LNCaP clone FGC (cell line): ENCODE results near the gene BICD2.

Experiments
- DNase-seq: peaks from one replicate; pipeline ENCODE4 v3.0.0-alpha.2; 2011; ENCODE audit warnings: low read depth
- H3K4me3 ChIP-seq: 2 replicates; pipeline ENCODE4 v1.5.1; 2011; ENCODE audit warnings: mild to moderate bottlenecking, low read depth, low read length, control low read depth
- TF ChIP-seq, protein P1 (sequence below): IDR thresholded peaks from 2 replicates; pipeline ENCODE4 v1.5.1; 2012; ENCODE audit warnings: mild to moderate bottlenecking; ENCODE audit not compliant: control insufficient read depth, insufficient read depth; ENCODE audit errors: extremely low read depth

BICD2 gene

DNA sequence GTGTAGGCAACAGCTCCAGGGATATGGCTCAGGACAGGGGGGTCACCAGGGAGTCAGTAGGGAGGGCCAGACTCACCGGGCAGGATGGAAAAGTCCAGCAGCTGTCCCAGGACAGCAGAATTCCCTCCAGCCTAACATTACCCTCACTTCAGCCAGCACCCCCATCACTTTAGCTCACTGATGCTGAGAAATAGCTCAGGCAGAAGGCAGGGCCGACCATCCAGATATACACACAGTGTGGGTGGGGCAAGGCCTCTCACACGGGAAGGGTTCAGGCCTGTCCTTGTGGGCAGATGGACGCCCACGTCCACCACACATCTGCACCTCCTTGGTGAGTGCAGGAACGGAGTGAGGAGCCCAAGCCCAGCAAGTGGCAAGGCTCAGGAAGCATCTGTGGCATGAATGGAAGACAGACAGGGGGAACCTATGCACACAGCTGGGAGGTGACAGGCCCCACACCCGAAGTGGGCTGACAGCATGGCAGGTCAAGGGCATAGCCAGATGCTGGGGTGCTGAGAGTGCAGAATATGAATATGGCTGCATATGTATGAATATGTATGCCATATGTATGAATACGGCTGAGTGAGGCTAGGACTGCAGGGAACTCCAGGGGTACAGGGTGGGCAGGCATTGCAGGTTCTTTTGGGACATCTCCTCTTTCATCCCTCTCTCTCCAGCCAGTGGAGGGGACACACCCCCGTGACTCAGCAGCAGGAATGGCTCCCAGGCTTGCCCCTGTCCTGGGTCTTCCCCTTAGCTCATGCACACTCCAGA is 17.0 kb downstream of the BICD2 start:
- TF ChIP-seq, protein P1, sequence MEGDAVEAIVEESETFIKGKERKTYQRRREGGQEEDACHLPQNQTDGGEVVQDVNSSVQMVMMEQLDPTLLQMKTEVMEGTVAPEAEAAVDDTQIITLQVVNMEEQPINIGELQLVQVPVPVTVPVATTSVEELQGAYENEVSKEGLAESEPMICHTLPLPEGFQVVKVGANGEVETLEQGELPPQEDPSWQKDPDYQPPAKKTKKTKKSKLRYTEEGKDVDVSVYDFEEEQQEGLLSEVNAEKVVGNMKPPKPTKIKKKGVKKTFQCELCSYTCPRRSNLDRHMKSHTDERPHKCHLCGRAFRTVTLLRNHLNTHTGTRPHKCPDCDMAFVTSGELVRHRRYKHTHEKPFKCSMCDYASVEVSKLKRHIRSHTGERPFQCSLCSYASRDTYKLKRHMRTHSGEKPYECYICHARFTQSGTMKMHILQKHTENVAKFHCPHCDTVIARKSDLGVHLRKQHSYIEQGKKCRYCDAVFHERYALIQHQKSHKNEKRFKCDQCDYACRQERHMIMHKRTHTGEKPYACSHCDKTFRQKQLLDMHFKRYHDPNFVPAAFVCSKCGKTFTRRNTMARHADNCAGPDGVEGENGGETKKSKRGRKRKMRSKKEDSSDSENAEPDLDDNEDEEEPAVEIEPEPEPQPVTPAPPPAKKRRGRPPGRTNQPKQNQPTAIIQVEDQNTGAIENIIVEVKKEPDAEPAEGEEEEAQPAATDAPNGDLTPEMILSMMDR: no peak
- no peak for DNase-seq
- H3K4me3 ChIP-seq: no peak overlapping the region

DNA sequence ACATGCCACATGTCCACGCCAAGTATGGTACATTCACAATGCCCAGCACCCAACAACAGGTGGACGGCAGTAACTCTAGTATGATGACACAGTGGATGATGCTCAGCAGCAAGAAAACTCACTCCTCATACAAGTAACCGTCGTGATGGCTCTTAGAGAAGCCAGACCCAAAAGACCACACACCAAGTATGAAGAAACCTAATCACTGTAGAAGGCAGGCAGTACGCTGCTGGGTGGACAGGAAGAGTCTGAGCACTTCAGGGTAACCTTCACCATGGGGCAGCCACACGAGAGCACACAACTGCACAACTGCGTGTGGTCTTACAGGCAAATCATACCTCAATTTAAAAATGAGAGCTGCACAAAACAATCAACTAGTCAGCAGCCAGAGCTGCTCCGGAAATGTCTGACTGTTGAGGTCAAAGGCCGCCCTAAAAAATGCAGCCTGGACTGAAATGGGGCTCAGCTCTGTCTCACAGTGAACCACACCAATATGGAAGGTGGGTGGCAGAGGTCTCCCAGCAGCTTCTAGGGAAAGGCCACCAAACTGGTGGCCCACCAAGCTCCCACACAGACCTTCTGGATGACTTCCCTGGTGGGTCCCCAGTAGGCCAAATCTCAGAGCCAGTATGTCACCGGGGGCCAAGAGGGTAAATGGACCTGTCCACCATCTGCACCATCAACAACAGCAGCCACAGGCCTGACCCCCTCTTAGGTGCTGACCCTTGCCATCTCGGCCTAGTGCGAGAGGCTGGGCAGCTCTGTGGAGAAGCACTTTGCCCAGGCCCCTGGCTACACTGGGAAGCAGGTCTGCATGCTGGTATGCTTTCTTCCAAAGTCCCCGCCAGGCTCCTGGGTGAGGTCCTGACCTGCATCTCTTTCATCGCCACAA is 17.8 kb downstream of the BICD2 start:
- H3K4me3 ChIP-seq: no peak overlapping the region
- DNase-seq: no peak
- TF ChIP-seq, protein P1: no peak

DNA sequence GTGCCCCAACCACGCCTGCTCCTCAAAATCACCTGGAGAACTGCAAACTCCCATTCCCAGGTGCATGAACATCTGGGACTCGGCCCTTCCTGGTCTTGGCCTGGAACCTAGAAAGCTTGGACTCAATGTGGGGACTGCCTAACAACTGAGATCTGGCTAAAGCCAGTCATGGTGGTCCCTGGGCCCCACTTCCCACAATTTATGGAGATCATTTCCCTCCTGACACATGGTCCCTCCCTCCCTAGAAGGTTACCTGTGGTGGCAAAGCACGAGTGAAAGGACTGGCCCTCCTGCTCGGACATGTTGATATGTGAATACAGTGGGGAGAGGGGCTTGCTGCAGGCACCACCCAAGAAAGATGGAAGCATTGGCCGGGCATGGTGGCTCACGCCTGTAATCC is 18.8 kb downstream of the BICD2 start:
- DNase-seq: no peak
- TF ChIP-seq, protein P1: no peak
- H3K4me3 ChIP-seq: no peak overlapping the region

GRCh38 chr9:92745331-92745730 is 19.3 kb downstream of the BICD2 start:
- no peak overlapping the region for H3K4me3 ChIP-seq
- TF ChIP-seq, protein P1: no peak
- DNase-seq: no peak

DNA sequence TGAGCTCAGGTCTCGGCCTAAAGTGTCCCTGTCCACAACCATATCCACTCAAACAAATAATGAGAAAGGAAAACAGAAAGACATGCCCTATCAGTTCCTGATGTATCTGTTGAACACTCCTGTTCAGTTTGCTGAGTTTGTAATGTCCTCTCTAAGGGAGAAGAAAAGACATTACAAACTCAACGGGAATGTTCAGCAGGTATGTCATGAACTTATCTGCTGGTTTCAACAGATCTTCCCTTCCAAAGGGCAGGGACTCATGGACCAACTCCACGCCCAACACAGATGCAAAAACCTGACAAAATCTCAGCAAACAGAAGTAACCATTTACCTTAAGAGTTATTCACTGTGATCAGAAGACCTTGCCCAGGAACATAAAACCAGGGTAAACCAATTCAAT is 23.7 kb downstream of the BICD2 start:
- TF ChIP-seq, protein P1: no peak
- H3K4me3 ChIP-seq: no peak overlapping the region
- no peak for DNase-seq

DNA sequence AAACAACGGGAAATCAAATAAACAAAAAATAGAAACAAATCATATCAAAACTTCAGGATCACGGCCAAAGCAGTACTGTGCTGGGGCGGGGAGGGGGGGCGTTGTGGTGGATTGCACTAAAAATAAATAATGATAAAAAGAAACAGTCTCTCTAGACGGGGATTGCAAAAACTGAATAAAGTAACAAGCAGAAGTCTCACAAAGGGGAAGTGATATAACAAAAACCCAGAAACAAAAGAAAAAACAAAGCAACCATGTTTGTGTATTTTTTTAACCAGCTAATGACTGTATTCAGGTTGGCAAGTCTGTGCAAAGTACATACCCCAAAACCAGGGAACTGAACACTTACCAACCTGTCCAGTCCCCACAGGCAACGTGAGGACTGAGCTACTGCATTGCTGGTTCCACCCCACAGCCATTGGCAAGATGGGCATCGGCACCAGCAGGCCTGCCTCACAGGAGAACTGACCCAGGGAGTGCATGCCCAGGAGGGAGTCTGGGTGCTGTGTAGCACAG is 24.1 kb downstream of the BICD2 start:
- H3K4me3 ChIP-seq: no peak overlapping the region
- no peak for DNase-seq
- TF ChIP-seq, protein P1: no peak
